Bronchial epithelial cell (primary cell): ENCODE results near the gene GRIK4. TPM values are rescaled to one million over a fixed set of nuclear protein-coding genes. Genes with fewer than 3 reads are reported as not detected.

ENCODE experiments used
- DNase-seq: peaks from one replicate; pipeline ENCODE4 v3.0.0-alpha.2; 2010; ENCODE audit warnings: low read depth
- FAIRE-seq: peaks from 2 replicates; lab custom pipeline; 2011; peaks lifted over from hg19 to GRCh38; lab: Jason Lieb, UNC
- H3K27me3 ChIP-seq: 2 replicates; pipeline ENCODE4 v1.5.1; 2011; ENCODE audit warnings: low read length; ENCODE audit not compliant: control insufficient read depth, insufficient read depth
- H3K36me3 ChIP-seq: 2 replicates; pipeline ENCODE4 v1.5.1; 2011; ENCODE audit warnings: low read length; ENCODE audit not compliant: control insufficient read depth, insufficient read depth
- H3K4me3 ChIP-seq: 2 replicates; pipeline ENCODE4 v1.5.1; 2011; ENCODE audit warnings: mild to moderate bottlenecking, low read depth, low read length, control low read depth
- CTCF ChIP-seq: IDR thresholded peaks from 2 replicates; pipeline ENCODE4 v1.5.1; 2011; ENCODE audit warnings: mild to moderate bottlenecking, moderate library complexity, low read length, control low read depth, inconsistent platforms; ENCODE audit not compliant: insufficient read depth, severe bottlenecking
- total RNA-seq: library from RNA; depleted of rRNA; stranded (reverse); fragments of >200 nt; gene quantifications from 2 replicates; pipeline ENCODE4 v1.2.1, GENCODE V29; 2014

Gene GRIK4
- total RNA-seq, 1 donor from 2014 or later = not detected

- Histone ChIP-seq H3K27me3 (no peaks in the 10 kb centered on the region), H3K4me3 (no peak overlapping the region), H3K36me3 (no peaks in the 10 kb centered on the region)
- DNase-seq (peak; percentile 31), FAIRE-seq (peak; percentile 86)
- TF ChIP-seq CTCF = no peak
These were observed 398.3 kb downstream of the GRIK4 start for GRCh38 chr11:120909676-120910416.

- no peak overlapping the region for H3K4me3 ChIP-seq
- FAIRE-seq (no peak), DNase-seq (peak; percentile 13)
- no peaks in the 10 kb centered on the region for H3K27me3 ChIP-seq
- H3K36me3 ChIP-seq = no peaks in the 10 kb centered on the region
- no peak for TF ChIP-seq CTCF
These were observed 400.4 kb downstream of the GRIK4 start for GRCh38 chr11:120911943-120912342.

GRCh38 chr11:120912504-120912903 lies 401.0 kb downstream of the GRIK4 start:
- no peaks in the 10 kb centered on the region for H3K27me3 ChIP-seq
- FAIRE-seq (no peak), DNase-seq (peak; percentile 52)

GRCh38 chr11:120912915-120913314 lies 401.4 kb downstream of the GRIK4 start:
- no peak for FAIRE-seq
- TF ChIP-seq CTCF = no peak
- Histone ChIP-seq H3K4me3 (no peak overlapping the region), H3K27me3 (no peaks in the 10 kb centered on the region), H3K36me3 (no peaks in the 10 kb centered on the region)
- no peak for DNase-seq

More at GRCh38 chr11:120912504-120912903, 401.0 kb downstream of the GRIK4 start:
- H3K4me3 ChIP-seq = no peak overlapping the region
- no peaks in the 10 kb centered on the region for H3K36me3 ChIP-seq
- peak; percentile 51 for TF ChIP-seq CTCF

GRCh38 chr11:120914021-120914420 lies 402.5 kb downstream of the GRIK4 start:
- H3K4me3 ChIP-seq = no peak overlapping the region
- no peaks in the 10 kb centered on the region for H3K27me3 ChIP-seq
- TF ChIP-seq CTCF = no peak
- FAIRE-seq = no peak
- no peak for DNase-seq
- no peaks in the 10 kb centered on the region for H3K36me3 ChIP-seq
